EH (cell line): ENCODE measurements around the gene AFDN.

Experiments
- DNase-seq: peaks from one replicate; pipeline ENCODE4 v3.0.0-alpha.2; 2015; ENCODE audit warnings: low read depth

AFDN gene

DNA sequence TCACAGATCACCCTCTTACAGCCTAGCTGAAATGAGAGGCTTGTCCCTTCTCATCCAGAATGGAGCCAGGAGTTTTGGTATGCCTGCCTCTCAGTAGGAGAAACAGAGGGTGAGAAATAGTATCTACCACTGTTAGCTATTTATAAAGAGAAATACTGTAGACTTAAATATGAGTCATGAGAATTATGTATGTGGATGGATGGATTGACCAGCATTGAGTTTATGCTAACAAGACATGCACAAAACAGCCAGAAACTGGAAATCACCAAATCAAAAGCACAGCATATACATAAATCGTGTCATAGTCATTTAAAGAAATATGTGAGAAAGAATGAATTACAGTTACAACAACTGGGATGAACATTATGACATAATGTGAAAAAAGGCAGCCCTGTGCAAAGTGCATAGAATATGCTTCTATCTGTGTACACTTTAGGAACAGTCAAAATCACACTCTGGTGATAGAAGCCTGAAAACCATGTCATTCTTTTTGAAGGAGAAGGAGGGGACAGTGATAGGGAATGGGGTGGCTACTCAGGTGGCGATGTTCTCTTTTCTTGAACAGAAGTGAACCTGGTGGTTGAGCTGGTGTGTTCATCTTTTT lies 90.9 kb downstream of the AFDN start:
- DNase-seq = no peak

DNA sequence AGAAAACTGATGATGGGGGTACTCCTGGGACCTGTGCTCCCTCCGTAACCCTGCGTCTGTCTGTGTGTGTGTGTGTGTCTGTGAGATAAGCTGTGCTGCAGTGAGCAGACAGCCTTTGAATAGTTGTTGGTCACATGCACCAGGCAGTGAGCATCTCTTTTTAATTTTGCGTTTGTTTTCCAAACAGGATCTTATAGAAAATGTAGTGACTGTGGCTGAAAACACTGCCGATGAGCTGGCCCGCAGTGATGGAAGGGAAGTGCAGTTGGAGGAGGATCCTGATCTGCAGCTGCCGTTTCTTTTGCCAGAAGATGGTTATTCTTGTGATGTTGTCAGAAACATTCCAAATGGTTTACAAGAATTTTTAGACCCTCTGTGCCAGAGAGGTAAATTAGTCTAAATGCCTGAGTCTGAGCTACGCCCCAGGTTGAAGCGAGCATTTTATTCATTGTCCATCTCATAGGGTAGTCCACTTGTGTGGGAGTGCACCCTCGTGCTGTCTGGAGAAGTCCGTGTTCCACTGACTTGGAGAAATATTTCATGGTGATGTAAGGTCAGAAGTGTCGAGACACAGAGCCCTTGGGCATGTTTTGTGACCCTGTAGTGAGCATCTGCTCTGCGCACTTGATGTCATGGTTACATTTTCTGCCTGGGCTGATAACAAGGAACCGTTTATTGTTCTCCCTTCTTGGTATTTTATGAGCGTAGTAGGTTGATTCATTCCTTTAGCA lies 92.0 kb downstream of the AFDN start:
- no peak for DNase-seq

DNA sequence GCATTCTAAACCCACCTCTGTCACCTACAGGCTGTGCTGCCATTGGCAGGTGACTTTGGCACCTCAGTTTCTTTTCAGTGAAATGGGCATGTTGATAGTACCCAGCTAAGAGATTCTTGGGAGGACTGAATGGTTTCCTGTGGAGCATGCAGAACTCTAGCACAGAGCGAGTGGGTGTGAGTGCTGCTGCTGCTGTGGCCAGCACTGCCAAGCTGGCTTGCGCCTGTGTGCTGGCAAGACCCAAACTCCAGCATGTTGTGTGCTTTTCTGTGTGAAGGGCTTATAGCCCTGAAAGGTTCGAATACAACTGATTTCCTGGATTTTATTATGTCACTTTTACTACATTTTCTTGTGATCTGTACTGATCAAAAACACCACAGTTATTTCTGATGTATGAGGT lies 92.6 kb downstream of the AFDN start:
- DNase-seq = no peak

DNA sequence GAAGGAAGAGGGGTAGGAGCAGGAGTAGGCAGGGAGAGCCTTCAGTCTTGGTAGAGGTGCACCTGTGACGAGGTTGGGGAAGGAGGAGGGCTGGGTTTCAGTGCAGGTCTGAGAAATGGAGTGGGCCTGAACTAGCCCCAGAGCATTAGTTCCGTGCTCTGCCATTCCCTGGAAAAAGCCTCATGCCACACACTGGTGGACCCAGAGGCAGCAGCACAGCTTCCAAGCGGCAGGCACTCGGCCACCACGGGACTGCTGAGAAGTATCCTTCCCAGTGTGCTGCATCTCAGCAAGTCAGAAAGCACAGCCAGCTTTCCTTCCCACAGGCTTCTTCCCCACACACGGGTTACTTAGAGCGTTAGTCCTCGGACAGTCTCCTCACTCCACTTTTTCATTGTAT lies 93.5 kb downstream of the AFDN start:
- DNase-seq = no peak

DNA sequence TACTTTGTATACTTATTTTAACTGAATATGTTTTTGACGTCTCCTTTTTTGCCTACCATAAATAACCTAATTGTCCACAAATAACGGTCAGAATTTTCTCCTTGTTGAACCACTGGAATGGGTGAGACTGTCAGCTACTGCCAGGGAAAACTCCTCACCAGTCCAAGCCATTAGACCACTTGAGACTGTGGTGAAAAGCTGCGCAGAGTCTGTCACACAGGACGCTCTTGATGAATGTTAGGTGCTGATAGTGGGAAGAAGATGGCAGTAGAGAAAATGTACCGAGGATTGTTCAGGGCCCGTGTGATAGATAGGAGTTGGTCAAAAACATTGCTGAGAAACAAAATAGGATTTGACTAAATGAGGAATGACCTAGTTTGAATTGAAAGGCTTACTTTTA lies 95.1 kb downstream of the AFDN start:
- no peak for DNase-seq

DNA sequence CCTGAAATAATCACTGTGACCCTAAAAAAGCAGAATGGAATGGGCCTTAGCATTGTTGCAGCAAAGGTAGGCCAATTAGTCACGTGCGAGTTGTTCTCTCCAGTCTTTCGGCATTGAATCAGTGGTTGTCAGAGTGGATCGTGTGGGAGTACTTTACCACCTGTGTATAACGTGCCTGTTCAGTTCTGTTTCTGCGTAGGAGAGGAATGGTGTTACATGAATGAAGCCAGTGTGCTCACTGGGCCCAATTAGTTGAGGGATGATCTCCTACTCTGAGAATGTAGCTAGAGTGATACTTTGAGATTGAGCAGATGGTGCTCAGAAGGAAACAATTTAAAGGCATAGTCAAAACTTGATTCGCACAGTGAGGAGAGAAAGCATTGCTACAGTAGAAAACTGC lies 98.3 kb downstream of the AFDN start:
- peak; percentile 6 for DNase-seq

DNA sequence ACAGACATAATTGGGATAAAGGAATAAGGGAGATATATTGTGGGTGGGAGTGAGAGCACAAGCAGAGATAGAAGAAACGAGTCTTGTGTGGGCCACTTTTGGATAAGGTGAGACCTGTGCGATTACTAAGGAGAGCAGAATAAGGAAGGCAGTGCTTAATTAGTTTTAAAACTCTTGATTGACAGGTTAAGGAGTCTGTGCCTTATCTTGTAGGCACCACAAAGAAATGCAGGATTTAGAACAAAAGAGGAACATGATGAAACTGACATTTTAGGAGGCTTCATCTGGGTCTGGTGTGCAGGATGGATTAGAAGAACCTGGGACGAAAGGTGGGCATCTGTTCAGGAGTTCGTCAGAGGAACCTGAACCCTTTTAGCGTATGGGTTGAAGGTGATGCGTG lies 100.5 kb downstream of the AFDN start:
- DNase-seq = no peak

DNA sequence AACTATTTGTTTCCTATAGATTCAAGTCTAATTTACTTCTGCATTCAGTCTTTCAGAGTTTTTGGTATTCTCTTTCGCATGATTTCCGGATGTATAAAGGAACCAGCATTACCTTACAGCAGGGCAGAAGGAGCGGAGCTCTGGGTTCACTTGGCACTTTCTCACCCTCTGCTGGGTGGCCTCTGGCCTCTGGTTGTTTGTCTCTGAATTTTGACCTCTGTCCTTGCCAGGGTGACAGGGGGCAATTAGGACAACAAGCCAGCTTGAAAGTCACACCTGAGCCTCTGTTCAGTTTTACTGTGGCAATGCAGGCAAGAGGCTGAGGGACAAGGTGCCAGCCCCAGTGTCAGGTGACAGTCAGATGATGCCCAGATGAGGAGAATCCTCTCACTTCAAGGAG lies 101.4 kb downstream of the AFDN start:
- no peak for DNase-seq

DNA sequence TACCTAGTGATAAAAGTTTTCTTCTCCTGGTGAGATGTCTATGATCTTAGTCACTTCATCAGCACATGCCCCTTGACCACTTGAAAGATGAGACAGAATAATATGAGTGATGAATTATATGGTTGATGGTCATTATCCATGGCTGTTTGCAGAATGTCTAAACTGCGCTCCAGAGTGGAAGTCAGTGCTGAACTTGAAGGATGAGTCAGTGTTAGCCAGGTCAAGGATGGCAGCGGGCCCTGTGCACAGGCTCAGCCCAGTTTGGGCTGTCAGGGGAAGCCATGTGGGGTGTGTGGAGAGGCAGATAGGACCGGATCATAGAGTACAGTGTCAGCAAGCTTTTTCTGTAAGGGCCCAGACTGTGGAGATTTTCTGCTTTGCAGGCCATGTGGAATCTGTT lies 103.6 kb downstream of the AFDN start:
- DNase-seq = peak; percentile 58

DNA sequence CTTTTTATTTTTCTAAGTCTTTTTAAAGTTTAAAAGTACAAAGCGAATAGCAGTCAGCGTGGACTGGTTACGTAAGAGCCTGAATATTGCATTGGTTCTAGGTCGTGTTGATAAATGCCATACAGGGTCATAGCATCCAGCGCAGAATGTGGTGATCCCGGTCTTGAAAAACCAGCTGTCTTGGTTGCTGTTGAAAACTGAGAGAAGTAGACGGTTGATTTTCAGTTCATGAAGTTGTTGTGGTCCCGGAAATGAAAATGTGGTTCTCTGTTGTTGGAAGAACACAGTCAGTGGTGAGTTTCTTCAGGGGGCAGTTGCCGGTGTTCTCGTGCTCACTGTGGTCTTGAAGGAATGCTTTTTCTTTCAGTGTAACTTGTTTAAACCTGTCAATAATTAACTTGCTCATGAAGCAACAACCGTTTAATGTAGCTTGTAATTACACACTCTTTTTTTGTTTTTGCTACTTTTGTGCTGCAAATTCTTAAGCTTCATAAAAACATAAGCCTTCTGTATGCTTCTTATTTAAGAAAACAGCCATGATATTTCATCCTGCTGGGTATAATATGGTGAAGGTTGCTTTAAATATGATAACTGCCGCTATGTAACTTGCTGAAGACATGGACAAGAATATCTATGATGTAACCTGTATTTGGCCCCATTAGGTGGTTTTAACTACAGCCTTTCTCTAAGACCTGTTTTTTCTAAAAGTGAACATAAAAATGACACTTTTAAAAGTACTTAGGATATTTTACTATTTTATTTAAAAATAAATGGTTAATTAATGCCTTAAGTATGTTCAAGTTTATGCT lies 106.0 kb downstream of the AFDN start:
- peak; percentile 12 for DNase-seq

DNA sequence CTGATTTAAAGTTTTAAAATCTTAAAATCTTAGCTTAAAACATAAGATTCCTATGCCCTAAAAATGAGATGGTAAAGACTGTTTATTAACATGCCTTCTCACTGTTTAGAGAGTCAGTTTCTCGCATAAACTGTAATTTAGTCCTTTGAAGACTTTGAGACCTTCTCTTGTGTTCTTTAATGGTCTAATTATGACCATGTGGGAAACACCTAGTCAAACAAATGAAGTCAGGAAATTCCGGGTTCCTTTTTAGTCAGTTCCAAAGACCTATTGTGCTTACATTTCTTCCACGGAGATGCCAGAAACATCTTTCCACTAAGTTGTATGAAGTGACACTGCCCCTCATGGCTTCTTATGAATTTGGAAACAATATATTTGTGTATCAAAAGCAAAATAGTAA lies 106.6 kb downstream of the AFDN start:
- no peak for DNase-seq

DNA sequence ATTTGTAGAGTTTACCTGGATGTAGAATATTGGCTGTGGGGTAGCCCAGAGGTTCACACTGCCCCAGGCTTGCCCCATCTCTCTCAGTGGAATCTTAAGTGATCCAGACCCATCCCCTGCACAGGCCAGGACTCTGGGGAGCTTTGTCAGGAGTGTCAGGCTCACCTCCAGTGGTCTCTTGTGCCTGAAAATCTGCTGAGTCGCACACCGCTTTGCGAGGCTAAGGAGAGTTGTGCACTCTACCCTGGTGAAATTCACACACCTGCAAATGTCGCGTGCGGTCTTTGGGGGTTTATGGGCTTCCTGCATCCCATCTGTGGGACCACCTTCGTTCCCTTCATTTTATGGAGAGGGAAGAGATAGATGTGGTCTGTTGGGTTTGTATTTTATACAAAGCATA lies 107.1 kb downstream of the AFDN start:
- DNase-seq = no peak

DNA sequence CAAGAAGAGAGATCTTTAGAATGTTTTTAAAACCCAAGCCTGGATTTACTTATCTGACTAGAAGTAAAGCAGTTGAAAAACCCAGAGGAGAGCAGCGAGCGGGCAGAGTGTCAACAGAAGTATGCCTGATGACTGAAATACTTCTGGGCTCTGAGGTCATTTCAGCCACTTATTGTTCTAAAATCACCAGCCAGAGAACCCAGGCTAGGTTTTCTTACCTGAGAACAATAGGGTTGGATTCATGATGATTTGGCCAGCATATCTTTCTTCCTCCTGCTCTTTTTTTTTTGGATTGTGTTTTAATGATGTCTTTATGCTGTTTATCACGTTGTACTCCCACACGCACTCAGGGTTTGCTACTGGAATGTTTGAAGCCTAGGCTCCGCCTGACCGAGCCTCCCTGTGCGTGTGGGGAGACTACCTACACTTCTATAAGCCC lies 107.7 kb downstream of the AFDN start:
- no peak for DNase-seq

DNA sequence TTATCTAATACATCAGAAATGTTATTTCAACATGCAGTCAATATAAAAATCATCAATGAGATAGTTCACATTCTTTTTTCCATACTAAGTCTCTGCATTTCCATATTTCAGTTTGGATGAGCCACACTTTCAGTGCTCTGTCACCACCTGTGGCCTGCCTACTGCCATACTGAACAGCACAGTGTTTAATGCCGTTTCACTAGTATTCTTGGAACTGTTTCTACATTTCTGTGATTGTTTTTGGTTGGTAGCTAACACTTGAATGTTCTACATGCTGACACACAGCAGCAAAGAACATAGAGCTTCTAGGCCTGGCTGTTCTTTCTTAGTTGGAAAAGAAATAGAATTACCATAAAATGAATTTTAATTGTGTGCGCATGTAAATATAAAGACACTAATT lies 109.3 kb downstream of the AFDN start:
- no peak for DNase-seq

DNA sequence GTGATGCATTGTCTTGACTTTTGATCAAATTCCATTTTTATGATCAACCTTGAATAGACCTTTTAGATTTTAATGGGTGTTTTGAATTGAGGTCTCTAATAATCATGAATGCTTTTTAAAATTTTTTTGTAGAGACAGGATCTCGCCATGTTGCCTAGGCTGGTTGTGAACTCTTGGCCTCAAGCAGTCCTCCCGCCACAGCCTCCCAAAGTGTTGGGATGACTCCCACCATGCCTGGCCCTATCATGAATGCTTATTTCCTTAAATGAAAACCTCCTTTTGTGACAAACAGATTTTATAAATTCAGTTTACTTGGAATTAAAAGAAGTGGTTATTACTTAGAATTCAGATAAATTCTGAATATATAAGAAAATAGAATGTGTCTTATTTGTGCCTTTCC lies 110.6 kb downstream of the AFDN start:
- DNase-seq = no peak

DNA sequence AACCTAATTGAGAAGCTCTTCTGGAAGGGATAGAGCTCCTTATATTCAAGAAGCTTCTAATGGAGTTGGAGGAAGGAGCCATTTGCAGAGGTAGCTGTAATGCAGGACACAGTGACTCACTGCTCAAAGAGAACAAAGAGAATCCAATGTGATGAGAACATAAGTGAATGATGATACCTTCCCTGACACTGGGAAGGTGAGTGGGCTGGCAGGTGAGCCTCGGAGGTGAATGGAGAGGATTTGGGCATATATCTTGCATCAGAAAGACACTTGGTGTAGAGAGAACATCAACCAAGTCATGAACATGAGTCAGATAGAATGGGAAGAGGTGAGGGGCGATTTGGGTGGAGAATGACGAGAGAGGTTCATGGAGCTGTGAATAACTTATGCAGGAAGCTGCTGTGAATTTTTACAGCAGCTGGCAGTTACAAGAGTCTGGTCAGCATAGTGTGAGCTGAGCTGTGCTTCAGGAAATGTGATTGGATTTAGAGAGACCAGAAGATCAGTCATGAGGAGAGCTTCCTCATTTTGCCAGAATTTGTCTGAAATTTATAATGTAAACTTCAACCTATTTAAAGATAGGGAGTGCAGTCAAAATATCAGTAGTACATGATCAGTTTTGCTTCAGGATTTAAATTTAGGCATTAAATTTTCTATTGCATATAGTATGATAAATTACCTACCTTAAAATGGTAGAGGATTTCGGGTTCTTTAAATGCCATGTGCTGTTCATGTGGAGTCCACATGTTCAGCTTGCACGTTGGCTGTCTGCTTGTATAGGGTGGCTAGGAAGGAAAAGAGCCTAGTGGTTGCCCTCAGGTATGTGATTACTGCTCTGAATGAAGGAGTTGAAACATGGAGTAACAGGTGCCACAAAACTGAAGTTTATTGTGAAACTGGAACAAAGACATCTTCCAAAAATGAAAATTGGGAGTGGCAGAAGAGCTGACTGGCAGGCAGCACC lies 111.5 kb downstream of the AFDN start:
- no peak for DNase-seq

DNA sequence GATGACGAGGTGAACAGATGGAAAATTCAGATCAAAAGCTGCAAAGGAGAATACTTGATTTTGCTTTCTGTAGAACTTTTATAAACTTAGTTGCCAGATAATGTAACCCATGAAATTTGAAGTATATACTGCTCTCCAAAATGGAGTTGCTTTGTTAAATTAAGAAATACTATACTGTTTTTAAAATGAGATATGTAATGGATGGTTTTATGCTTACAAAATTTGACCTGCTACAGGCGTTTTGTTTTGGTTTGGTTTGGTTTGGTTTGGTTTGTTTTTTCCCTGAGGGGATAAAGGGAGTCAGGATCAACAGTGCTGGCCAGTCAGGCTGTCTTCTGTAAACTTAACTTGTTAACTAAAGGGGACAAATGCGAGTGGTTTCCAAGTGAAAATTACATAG lies 115.1 kb downstream of the AFDN start:
- no peak for DNase-seq

DNA sequence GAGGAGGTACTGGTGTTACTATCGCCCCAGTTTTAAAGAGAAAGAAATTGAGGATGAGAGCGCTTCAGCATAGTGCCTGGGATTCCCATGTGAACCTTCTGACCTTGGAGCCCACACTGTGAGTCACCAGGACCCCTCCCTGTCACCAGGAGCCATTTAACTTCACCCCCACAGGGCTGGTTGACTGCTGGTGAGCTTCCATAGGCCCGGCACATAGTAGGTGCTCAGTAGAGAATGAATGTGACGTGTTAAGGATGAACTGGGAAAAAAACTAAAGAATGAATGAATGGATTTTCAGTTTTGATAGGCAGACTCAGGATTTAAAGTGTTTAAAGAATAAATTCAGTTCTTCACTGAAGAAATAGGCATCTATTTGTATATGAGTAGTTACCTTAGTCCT lies 117.4 kb downstream of the AFDN start:
- no peak for DNase-seq

DNA sequence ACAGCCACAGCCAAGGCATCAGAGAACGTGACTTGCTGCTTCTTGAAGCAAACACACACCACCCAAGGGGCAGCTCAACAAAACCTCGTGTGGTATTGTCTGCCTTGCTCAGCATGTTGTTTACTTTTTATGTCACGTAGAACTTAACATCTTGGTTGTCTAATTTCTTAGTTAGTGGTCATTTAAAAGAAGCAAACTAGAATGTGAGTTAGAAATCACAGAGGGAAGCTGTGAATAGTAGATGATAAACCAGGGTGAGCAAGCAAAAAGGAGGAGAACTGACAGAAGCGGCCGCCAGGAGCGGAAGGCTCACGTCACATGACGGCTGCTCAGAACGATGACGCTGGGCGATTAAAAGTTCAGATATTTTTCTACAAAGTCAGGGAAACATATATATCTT lies 119.3 kb downstream of the AFDN start:
- DNase-seq = no peak

DNA sequence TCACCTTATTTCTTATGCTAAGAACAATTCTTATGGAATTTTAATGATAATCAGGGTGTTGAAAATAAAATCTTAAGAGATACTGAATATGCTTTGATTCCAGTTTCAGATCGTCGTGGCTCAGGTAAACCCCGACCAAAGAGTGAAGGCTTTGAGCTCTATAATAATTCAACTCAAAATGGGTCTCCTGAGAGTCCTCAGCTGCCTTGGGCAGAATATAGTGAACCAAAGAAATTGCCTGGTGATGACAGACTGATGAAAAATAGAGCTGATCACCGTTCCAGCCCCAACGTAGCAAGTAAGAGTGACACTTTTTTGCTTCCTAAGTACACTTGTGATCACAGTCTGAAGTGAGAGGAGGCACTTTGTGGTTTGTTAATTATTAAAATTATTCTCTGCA lies 119.9 kb downstream of the AFDN start:
- no peak for DNase-seq

DNA sequence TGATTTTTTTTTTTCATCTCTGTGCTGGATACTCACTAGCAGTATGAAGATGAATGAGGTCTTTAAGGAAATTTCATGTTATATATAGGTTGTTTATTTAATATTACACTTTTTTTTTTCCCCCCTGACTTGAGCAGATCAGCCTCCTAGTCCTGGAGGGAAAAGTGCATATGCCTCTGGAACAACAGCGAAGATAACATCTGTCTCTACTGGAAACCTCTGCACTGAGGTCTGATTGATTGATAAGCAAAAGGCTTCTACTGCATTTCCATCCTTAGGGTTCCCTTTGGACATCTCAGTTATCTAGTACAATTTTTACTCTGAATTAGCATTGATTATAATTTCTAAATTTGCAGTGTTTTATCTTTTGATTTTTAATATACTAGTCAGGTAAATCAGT lies 121.0 kb downstream of the AFDN start:
- no peak for DNase-seq

DNA sequence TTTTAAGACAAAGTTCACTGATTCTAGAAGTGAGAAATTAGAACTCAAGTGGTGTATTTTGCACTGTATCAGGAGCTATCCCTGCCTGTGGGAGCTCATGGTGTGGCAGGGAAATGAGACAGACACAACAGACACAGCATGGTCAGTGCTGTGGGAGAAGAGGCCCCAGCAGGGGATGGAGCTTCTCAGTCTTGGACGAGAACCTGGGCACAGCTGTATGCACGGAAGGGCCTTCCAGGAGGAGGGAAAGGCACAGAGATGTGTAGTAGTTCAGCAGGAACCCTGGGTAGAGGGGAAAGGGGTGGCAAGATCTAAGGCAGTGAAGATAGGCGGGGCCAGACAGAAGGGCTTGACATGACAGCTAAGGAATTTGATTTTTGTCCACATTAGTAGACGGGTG lies 122.0 kb downstream of the AFDN start:
- DNase-seq = no peak
